Esophagus mucosa (tissue), 1 donor: Measurements from ENCODE around the gene PMM2. TPM values are rescaled to one million over a fixed set of nuclear protein-coding genes. Genes with fewer than 3 reads are reported as not detected.
"Not testable (repeated sequence)": the region's sequence is repeated elsewhere in the genome, so short reads cannot be mapped to it uniquely, and the experiment has no call there.

Experiments used
- ATAC-seq: fragments of 200-7000 bp; cut with Tn5 transposase; one replicate; pipeline ENCODE4 v1.9.1; 2020
- total RNA-seq: library from RNA; stranded (reverse); gene quantifications from one replicate; pipeline ENCODE4 v1.2.4, GENCODE V29; 2023
- donor health status: DM: yes; HTN: yes; CAD: no.

PMM2 gene
- total RNA-seq, 1 donor from 2014 or later: 35.2 TPM

- ATAC-seq: no peak
Observed at GRCh38 chr16:8819411-8820034, 21.9 kb downstream of the PMM2 start.

- no peak for ATAC-seq
Observed at GRCh38 chr16:8822403-8822802, 24.8 kb downstream of the PMM2 start.

GRCh38 chr16:8826278-8826879 is 28.7 kb downstream of the PMM2 start:
- ATAC-seq: no peak

GRCh38 chr16:8828541-8829165 is 31.0 kb downstream of the PMM2 start:
- peak; percentile 92 for ATAC-seq

- ATAC-seq: no peak
Observed at GRCh38 chr16:8831450-8831849, 33.8 kb downstream of the PMM2 start.

GRCh38 chr16:8831871-8832716 is 34.5 kb downstream of the PMM2 start:
- peak; percentile 8 for ATAC-seq

- ATAC-seq: no peak
Observed at GRCh38 chr16:8832717-8833105, 35.1 kb downstream of the PMM2 start.

- not testable (repeated sequence) for ATAC-seq
Observed at GRCh38 chr16:8836797-8837196, 39.2 kb downstream of the PMM2 start.

GRCh38 chr16:8837594-8837993 is 40.0 kb downstream of the PMM2 start:
- ATAC-seq: not testable (repeated sequence)

GRCh38 chr16:8842016-8842415 is 44.4 kb downstream of the PMM2 start:
- ATAC-seq: not testable (repeated sequence)

GRCh38 chr16:8843296-8843695 is 45.7 kb downstream of the PMM2 start:
- not testable (repeated sequence) for ATAC-seq

GRCh38 chr16:8845699-8846298 is 48.2 kb downstream of the PMM2 start:
- no peak for ATAC-seq

GRCh38 chr16:8846401-8846932 is 48.8 kb downstream of the PMM2 start:
- no peak for ATAC-seq

GRCh38 chr16:8847145-8847544 is 49.5 kb downstream of the PMM2 start:
- no peak for ATAC-seq

- no peak for ATAC-seq
Observed at GRCh38 chr16:8847623-8848022, 50.0 kb downstream of the PMM2 start.

GRCh38 chr16:8848231-8848938 is 50.7 kb downstream of the PMM2 start:
- ATAC-seq: no peak

- ATAC-seq: peak; percentile 45
Observed at GRCh38 chr16:8848939-8849391, 51.3 kb downstream of the PMM2 start.

- ATAC-seq: peak; percentile 48
Observed at GRCh38 chr16:8849411-8850011, 51.9 kb downstream of the PMM2 start.

- peak; percentile 82 for ATAC-seq
Observed at GRCh38 chr16:8850279-8850885, 52.7 kb downstream of the PMM2 start.

GRCh38 chr16:8851761-8852403 is 54.2 kb downstream of the PMM2 start:
- no peak for ATAC-seq
